Fibroblast of skin of left biceps (primary cell): ENCODE data around the gene KLHDC8A.
"Not testable (repeated sequence)": the region's sequence is repeated elsewhere in the genome, so short reads cannot be mapped to it uniquely, and the experiment has no call there.

Source experiments
- DNase-seq, 2 experiments: peaks; one replicate each; pipeline ENCODE4 v3.0.0-alpha.2; 2013; ENCODE audit warnings: low read depth in 2 of 2

Gene KLHDC8A, protein sequence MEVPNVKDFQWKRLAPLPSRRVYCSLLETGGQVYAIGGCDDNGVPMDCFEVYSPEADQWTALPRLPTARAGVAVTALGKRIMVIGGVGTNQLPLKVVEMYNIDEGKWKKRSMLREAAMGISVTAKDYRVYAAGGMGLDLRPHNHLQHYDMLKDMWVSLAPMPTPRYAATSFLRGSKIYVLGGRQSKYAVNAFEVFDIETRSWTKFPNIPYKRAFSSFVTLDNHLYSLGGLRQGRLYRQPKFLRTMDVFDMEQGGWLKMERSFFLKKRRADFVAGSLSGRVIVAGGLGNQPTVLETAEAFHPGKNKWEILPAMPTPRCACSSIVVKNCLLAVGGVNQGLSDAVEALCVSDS

DNA sequence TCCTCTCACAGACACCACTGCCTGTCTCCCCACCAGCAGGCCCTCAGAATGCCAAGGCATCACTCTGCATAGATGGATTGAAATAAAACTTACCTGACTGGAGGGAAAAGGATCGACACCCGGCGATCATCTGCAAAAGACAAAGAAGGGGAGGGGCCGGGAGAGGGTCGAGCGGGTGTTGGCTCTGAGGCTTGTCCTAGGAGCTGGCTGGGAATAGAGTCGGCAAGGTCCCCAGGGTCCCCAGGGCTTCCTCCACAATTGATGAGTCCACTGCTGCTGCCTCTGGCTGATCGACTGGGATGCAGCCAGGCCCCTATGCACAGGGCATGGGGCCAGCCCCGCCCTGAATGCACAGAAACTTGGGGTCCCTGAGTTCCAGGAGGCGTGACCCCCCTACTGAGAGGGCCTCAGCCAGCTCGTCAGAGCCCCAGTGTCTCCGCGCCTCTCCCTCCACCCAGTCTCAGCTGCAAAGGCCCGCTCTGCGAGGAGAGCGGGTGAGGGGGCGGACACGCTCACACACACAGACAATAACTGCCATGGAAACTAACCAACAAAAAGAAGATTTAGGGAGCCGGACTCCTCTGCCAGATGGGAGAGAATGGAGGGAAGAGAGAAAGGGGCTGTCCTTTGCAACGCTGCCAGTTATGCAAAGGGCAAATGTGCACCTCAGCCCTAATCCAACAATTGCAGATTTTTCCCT, at the start of gene KLHDC8A:
TSS of gene KLHDC8A (minus strand) at position 483 of the 700 bp plus-strand sequence. CDS start 13,318 bp downstream, outside the sequence.
- no peak for DNase-seq

DNA sequence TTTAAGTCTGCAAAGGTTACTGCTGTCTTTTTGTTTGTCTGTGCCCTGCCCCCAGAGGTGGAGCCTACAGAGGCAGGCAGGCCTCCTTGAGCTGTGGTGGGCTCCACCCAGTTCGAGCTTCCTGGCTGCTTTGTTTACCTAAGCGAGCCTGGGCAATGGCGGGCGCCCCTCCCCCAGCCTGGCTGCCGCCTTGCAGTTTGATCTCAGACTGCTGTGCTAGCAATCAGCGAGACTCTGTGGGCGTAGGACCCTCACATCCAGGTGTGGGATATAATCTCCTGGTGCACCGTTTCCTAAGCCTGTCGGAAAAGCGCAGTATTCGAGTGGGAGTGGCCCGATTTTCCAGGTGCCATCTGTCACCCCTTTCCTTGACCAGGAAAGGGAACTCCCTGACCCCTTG, 49.5 kb upstream of the KLHDC8A start:
- not testable (repeated sequence) for DNase-seq

DNA sequence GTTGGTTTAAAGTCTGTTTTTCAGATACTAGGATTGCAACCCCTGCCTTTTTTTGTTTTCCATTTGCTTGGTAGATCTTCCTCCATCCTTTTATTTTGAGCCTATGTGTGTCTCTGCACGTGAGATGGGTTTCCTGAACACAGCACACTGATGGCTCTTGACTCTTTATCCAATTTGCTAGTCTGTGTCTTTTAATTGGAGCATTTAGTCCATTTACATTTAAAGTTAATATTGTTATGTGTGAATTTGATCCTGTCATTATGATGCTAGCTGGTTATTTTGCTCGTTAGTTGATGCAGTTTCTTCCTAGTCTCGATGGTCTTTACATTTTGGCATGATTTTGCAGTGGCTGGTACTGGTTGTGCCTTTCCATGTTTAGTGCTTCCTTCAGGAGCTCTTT, 47.8 kb upstream of the KLHDC8A start:
- not testable (repeated sequence) for DNase-seq

DNA sequence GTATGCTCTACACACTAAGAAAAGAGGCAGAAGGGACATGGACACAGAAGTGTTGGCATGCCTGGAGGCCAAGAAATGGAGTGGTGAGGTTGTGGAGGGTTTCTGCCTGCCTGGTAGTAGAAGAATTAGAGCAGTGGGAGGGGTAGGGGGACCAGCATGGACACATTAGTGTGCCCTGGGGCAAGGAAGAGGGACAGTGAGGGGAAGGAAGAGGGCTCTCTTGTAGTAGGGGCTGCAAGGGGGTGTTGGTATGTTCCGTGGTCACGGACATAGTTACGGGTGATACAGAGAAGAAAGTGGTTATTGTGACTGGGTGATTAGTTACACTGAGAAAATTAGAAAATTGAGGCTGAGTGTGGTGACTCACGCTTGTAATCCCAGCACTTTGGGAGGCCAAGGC, 41.9 kb upstream of the KLHDC8A start:
- DNase-seq: no peak

DNA sequence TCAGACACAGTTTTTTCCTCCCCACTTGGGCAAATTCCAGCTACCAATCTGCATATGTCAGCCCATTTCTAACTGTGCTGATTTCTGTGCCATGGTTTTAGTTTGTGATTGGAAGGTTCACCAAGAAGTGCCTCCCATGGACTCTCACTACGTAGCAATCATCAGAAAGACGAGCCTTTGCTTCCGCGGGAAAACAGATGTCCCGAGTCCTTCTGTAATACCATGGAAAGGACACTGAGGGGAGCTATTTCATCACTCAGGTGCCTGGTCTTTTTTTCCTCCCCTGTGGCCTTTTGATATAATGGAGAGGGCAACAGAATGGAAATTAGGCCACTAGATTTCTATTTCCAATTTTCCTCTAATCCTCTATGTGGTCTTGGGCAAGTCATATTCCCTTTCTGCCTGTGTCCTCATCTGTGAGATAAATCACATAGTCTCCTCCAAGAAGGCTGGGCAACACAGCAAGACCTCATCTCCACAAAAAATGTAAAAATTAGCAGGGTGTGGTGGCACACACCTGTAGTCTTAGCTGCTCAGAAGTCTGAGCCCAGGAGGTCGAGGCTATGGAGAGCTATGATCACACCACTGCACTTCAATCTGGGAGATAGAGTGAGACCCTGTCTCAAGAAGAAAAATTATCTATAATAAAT, 40.4 kb upstream of the KLHDC8A start:
- DNase-seq: no peak

DNA sequence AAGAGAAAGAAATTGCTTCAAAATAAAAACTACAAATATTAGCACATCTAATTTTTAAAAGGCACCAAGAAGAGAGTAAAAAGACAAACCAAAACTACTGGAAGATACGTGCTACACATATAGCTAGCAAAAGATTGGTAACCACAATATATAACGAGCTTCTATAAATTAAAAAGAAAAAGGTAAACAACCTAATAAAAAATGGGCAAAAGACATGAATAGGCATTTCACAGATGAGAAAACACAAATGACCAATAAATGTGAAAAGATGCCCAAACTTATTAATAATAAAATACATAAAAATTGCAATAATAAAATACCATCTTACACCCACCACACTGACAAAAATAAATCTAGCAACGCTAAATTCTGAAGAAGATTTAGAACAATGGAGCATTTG, 38.9 kb upstream of the KLHDC8A start:
- DNase-seq: no peak

DNA sequence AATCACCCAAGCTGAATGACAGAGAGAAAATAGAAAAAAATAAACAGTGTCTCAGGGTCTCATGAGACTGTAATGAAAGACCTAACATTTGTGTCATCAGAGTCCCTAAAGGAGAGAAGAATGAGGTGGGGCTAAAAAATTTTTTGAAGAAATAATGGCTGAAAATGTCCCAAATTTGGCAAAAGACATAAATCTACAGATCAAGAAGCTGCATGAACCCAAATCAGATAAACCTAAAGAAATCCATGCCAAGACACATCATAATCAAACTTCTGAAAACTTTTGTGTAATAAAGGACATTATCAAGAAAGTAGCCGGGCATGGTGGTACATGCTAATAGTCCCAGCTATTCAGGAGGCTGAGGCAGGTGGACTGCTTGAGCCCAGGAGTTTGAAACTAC, 35.9 kb upstream of the KLHDC8A start:
- DNase-seq: no peak

DNA sequence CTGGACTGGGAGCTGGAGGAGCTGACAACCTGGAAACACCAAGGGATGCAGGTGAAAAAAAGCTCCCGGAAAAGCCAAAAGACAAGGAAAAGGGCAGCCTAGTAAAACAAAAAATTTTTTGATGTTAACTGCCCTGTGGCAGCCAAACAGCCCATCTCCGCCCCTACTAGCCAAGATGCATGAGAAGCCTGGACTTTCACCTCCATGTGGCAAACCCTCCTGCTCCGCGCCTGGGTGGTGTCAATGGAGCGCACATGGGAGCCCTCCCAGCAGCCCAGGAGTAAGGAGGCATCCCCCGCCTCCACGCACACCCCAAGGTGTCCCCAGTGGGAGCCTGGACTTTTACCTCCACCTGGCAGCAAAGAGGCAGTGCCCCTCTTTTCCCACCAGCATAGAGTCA, 34.7 kb upstream of the KLHDC8A start:
- no peak for DNase-seq

DNA sequence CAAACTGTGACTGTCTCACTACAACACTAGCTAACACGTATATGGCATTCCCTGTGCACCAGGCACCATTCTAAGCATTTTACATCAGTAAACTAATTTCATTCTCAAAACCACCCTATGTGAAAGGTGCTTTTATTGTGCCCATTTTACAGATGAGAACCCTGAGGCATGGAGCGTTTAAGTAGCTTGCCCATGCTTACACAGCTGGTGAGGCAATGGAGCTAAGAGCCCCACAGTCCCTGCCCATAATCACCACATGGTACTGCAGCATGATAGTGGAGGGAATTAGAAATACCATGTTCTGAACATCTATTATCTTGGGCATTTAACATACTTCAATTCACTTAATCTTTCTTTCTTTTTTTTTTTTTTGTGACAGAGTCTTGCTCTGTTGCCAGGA, 31.1 kb upstream of the KLHDC8A start:
- DNase-seq: no peak

DNA sequence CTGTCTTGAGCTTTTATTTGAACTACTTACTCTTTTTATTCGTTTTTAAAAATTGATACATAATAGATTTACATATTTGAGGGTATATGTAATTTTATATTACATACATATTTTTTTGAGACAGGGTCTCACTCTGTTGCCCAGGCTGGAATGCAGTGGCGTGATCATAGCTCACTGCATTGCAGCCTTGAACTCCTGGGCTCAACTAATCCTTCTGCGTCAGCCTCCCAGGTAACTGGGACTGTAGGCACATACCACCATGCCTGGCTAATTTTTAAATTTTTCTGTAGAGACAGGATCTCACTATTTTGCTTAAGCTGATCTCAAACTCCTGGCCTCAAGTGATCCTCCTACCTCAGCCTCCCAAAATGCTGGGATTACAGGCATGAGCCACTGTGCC, 26.3 kb upstream of the KLHDC8A start:
- DNase-seq: not testable (repeated sequence)

DNA sequence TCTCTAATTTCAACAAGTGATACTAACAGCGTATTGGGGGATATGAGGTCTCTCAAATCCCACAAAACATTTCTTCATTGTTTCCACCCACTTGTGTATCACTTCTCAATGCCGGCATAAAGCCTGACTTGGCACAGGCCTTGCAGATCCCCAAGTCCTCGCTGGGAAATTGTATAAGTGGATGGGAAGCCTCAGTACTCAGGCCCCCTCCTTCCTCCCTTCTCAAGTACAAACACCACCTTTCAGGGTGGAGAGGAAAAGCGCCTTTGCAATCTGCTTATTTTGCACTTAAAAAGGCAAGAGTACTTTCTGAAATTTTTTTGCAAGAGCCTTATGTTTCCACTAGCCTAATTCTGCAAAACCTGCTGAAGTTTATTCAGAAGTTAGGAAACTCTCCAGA, 25.8 kb upstream of the KLHDC8A start:
- DNase-seq: no peak

DNA sequence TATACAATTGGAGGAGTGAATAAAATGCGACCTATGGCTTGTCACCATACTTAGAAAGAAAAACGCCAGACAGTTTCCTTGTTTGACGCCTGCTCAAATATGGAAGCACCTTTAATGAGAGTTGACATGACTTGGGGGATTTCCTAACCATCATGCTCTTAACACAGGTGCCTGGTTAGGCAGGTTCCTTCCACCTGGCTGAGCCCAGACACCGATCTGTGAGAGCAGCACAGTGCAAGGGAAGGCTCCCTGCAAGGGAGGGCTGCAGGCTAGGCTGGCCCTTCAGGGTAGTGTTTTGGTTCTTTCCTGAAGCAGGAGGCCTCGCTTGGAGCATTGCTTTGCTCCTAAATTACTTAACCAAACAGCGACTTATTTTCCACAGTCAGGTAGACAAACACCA, 24.6 kb upstream of the KLHDC8A start:
- no peak for DNase-seq

DNA sequence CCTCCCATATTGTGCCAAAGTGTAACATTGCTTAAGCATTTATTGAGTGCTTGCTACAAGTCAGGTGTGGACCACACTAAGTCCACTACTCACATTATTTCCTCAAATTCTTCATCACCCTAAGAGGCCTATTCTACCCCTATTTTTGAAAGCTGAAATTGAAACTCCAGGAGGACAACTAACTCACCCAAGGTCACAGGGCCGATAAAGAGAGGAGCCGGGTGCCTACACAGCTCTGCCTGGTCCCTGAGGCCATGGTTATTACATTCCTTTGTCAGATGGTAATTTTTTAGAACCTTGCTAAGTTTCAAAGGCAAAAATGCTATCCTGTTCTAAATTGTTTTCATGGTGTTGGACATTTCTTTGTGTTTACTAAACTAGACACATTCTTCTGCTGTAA, 24.2 kb upstream of the KLHDC8A start:
- no peak for DNase-seq

DNA sequence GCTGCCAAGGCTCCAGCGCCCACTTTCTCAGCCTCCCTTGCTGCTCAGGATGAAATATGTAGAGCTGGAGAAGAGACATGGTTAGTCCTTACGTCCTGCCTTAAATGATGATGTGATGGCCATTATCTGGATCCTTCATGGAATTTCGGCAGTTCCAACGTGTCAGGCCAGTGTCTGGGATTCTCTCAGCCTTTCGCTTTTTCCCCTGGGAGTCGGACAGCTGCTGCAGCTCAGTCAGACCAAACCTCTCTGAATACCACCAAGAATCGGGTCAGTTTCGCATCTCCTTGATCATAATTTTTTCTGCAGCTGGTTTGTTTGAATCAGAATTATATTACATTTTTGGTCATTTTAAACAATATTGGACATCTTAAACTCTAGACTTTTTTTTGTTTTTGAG, 22.3 kb upstream of the KLHDC8A start:
- no peak for DNase-seq

DNA sequence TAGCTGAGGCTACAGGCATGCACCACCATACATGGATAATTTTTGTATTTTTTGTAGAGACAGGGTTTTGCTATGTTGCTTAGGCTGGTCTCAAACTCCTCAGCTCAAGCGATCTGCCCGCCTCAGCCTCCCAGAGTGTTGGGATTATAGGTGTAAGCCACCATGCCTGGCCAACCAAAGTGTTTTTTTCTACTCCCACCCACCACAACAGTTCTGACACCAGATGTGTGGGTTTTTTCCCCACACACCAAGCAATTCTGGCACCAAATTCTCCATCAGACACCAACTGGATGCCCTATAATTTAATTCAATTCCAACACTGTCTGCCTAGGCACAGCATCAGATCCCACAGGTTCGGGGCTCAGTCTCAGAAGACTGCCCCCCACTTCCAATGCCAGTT, 20.6 kb upstream of the KLHDC8A start:
- no peak for DNase-seq

DNA sequence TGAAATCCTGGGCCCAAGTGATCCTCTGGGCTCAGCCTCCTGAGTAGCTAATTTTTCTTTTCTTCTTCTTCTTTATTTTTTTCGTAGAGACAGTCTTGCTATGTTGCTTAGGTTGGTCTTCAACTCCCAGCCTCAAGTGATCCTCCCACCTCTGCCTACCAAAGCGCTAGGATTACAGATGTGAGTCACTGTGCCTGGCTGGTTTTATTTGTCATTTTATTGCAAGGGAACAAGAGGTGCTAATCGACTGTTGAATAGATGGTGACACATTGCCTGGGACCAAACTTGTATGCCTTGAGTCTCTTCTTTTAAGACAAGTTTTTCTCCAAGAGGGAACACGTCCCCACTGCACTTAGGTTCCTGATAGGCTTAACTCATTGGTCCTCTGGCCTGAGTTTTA, 20.0 kb upstream of the KLHDC8A start:
- DNase-seq: no peak

DNA sequence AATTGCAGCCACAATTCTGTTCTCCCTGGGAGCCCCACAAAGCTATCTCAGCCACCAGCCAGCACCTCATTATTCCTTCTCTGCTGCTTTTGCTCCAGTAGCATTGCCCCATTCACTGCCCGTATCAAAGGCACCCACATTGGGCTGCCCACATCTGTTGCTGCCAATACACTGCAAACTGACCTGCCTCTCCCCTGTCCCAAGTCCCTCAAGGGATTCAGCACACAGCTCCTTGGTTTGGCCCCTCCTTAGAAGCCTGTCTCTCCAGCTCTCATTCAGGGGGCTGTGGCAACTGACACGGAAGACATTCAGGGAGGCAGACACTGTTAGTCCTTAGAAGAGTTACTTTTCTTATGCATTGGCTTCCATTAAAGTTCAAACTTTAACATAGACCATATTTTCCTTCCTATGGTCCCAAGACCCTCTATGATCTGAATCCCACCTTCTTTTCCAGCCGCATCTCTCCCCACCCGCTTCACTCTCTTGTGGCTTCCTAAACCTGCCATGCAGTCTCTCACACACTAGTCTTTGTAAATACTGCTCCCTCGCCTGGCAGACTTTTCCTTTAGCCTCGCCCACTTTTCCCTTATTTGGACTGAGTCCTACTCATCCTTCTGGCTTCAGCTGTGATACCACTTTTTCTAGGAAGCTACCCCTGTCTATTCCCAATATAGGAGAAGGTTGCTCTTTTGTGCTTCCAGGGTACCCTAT, 19.3 kb upstream of the KLHDC8A start:
- no peak for DNase-seq

DNA sequence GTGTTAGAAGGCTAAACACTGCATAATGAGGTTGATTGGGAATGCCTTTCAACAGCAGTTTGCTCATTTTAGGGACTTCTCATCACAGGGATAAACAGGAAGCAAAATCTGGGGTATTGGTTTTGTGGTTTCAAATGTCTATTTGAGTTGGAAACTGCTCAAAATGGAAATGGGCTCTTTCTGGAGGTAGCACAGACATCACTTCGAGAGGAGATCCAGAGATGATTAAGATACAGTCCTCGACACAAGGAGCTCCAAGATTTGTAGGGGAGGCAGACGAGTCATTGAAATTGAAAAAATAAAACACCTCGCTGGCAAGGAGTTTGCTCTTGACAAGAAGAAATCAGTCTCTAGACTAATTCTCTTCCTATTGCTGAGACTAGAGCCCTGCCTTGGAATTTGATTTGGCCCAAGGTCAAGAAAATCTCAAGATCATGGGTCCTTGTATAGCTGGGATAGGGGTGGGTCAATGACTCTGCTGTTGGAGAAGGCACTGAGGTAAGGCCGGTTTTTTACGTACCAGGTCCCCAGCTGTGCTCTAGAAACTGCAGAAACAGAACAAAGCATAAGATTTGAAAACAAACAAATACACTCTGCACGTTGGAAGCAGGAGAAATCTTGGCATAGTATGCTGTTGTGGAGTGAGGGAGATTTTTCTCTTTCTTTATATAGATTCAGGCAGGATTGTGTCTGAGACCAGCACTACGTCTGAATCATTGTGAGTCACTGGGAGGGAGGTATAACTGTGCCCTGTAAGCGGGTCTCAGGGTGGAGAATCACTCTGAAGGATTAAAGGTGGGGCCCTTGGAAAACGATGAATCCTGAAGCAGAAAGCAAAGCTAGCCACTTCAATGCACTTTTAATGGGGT, 17.7 kb upstream of the KLHDC8A start:
- no peak for DNase-seq

DNA sequence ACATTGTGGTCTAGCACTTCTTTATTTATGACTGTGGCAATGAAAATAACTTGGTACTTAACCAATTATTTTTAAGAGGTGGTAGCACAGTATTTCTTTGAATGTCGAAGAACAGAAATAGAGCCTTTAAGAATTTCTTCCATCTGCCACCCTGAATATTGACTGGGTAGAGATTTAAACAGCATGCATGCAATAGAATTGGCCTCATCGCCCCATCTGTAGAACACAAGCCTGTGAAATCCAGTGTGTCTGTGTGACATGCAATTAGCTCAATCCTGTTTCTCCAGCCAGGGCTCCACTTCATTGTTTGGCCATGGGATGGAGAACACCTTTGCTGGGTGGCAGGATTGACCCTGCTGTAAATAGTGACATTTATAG, 17.1 kb upstream of the KLHDC8A start:
- DNase-seq: no peak

DNA sequence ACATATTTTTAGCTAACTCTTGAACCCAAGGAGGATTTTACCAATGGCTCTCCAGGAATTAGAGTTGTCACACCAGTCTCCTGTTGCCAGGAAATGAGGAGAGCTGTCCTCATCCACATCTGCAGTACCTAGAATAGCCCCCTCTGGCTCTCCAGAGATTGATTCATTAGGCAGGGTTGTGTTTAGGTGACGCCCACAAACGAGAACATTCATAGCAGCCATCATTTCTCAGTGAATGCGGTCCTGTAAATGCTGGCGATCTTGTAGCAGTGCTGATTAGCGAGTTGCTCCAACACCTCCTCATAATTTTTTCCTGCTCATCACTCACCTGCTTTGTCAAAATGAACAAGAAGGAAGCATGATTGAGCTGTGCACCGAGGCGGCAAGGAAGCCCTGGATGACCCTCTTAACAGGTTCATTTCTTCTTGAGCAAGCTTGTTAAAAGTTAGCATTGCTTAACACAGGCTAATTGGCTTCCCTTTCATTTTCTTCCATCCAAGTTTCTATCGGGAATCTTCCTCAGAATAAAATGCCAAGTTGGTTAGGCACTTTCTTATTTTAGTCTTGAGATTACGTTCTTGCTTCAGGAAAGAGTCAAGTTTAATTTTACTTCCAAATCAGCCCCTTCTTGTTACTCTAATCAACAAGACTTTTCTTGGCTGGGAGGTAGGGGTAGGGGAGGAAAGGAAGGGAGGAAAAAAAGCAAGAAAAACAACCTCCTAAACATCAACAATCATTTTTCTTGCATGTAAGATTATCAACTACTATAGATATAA, 16.5 kb upstream of the KLHDC8A start:
- no peak for DNase-seq
